Measurements from ENCODE around the gene OFD1. TPM values are rescaled to one million over a fixed set of nuclear protein-coding genes. Genes with fewer than 3 reads are reported as not detected.

The OFD1 gene
- total RNA-seq, 4 donors from 2014 or later: 12.7 to 26.1 (median 20.6) TPM

DNA sequence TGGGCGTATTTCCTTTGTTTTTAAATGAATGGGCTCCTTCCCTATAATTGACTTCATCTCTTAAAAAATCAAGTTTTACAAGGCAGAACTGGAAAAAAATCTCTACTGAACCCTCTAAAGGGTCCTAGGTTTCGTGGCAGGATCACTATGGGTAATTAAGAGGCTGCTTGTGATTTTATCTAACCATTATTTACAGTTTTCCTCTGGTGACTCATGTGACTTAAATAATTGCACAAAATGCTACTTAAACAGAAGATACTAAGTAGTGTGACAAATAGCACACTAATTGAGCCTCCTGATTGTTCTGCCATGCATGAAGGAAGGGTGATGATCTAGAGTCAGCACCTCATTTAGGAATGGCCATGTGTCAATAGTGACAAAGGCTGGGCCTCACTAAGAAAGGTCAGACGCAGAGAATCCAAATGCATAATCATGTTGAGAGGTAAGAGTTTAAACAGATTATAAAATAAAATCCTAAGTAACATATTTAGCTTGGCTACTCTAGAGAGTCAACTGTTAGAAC is 35.5 kb downstream of the OFD1 start:
- TF ChIP-seq, protein P1, sequence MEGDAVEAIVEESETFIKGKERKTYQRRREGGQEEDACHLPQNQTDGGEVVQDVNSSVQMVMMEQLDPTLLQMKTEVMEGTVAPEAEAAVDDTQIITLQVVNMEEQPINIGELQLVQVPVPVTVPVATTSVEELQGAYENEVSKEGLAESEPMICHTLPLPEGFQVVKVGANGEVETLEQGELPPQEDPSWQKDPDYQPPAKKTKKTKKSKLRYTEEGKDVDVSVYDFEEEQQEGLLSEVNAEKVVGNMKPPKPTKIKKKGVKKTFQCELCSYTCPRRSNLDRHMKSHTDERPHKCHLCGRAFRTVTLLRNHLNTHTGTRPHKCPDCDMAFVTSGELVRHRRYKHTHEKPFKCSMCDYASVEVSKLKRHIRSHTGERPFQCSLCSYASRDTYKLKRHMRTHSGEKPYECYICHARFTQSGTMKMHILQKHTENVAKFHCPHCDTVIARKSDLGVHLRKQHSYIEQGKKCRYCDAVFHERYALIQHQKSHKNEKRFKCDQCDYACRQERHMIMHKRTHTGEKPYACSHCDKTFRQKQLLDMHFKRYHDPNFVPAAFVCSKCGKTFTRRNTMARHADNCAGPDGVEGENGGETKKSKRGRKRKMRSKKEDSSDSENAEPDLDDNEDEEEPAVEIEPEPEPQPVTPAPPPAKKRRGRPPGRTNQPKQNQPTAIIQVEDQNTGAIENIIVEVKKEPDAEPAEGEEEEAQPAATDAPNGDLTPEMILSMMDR (IDR thresholded peaks at IDR 0.05): no peak
- no peak for TF ChIP-seq POLR2A (IDR thresholded peaks at IDR 0.05)
- Histone ChIP-seq H3K36me3 (peaks cover 0 to 80% (median 5%) of the 10 kb centered on the region in 3 donors), H3K27ac (no peak overlapping the region), H3K27me3 (no peaks in the 10 kb centered on the region), H3K9me3 (no peaks in the 10 kb centered on the region), H3K4me1 (peaks cover 0 to 2% (median 0%) of the 10 kb centered on the region in 3 donors), H3K4me3 (no peak overlapping the region)
- WGBS, 2 donors: 90 to 93% methylated on average over 2 to 3 of the region's 3 CpGs
- intact Hi-C loops (cut with DNase I): no loop called here
- no peak for DNase-seq

GRCh38 chrX:13774696-13775095 is 40.1 kb downstream of the OFD1 start:
- H3K36me3 ChIP-seq: peaks cover 0 to 56% (median 3%) of the 10 kb centered on the region in 3 donors
- no peaks in the 10 kb centered on the region for H3K4me1 ChIP-seq
- 84 to 89% methylated on average over 1 to 2 of the region's 2 CpGs for WGBS, 2 donors
- no peaks in the 10 kb centered on the region for H3K9me3 ChIP-seq
- H3K27ac ChIP-seq: no peak overlapping the region
- intact Hi-C loops (cut with DNase I): no loop called here
- no peaks in the 10 kb centered on the region for H3K27me3 ChIP-seq
- no peak overlapping the region for H3K4me3 ChIP-seq
- TF ChIP-seq, protein P1 (IDR thresholded peaks at IDR 0.05): no peak
- TF ChIP-seq POLR2A (IDR thresholded peaks at IDR 0.05): no peak
- DNase-seq: no peak

GRCh38 chrX:13775837-13776236 is 41.3 kb downstream of the OFD1 start:
- Histone ChIP-seq H3K4me1 (no peaks in the 10 kb centered on the region), H3K9me3 (no peaks in the 10 kb centered on the region), H3K27me3 (no peaks in the 10 kb centered on the region), H3K4me3 (no peak overlapping the region), H3K27ac (no peak overlapping the region), H3K36me3 (peaks cover 0 to 45% (median 0%) of the 10 kb centered on the region in 3 donors)
- DNase-seq: no peak
- TF ChIP-seq, protein P1 (IDR thresholded peaks at IDR 0.05): no peak
- no peak for TF ChIP-seq POLR2A (IDR thresholded peaks at IDR 0.05)
- intact Hi-C loops (cut with DNase I): no loop called here
- WGBS, 2 donors: 93 to 94% methylated on average over 3 of the region's 3 CpGs

DNA sequence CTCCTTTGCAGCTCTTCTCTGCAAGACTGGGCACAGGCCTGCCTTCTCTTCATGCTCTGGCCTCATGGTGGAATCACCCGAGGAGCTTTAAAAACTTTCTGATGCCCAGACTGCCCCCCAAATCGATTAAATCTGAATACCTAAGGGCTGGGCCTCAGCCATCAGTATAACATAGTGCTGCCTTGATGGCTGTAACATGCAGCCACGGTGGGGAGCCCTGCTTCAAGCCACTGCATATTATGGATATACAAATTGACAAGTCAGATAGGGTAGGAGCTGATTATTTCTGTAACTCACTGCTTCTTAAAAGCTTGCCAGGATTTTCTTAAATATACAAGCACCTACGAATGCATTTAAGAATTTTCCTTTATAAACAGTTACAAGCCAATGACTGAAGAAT is 41.8 kb downstream of the OFD1 start:
- intact Hi-C loops (cut with DNase I): no loop called here

GRCh38 chrX:13778916-13779315 is 44.4 kb downstream of the OFD1 start:
- Histone ChIP-seq H3K27me3 (no peaks in the 10 kb centered on the region), H3K36me3 (peaks cover 0 to 25% (median 0%) of the 10 kb centered on the region in 3 donors), H3K4me1 (no peaks in the 10 kb centered on the region), H3K9me3 (no peaks in the 10 kb centered on the region), H3K4me3 (no peak overlapping the region), H3K27ac (no peak overlapping the region)
- no peak for TF ChIP-seq POLR2A (IDR thresholded peaks at IDR 0.05)
- TF ChIP-seq, protein P1 (IDR thresholded peaks at IDR 0.05): no peak
- 21 to 38% methylated on average over 2 of the region's 2 CpGs for WGBS, 2 donors
- intact Hi-C loops (cut with DNase I): no loop called here
- DNase-seq: no peak

More for the DNA sequence above, 41.8 kb downstream of the OFD1 start:
- TF ChIP-seq, protein P1 (IDR thresholded peaks at IDR 0.05): no peak
- TF ChIP-seq POLR2A (IDR thresholded peaks at IDR 0.05): no peak
- Histone ChIP-seq H3K9me3 (no peaks in the 10 kb centered on the region), H3K4me3 (no peak overlapping the region), H3K27ac (no peak overlapping the region), H3K36me3 (peaks cover 0 to 40% (median 0%) of the 10 kb centered on the region in 3 donors), H3K4me1 (no peaks in the 10 kb centered on the region), H3K27me3 (no peaks in the 10 kb centered on the region)
- DNase-seq: no peak
- 65 to 67% methylated on average over 1 to 4 of the region's 4 CpGs for WGBS, 2 donors

All from esophagus squamous epithelium (tissue), 5 donors.